K562 (cell line): ENCODE data around the gene MAP7D1. TPM values are rescaled to one million over a fixed set of nuclear protein-coding genes. Genes with fewer than 3 reads are reported as not detected.

ENCODE experiments used
- E2F4 ChIP-seq: sonication (generic); formaldehyde crosslinking; IDR thresholded peaks from 2 replicates; pipeline ENCODE4 v1.8.0; 2022; ENCODE audit warnings: mild to moderate bottlenecking, low read depth, missing genetic modification reagents
- FOXJ3 ChIP-seq: sonication (generic); formaldehyde crosslinking; IDR thresholded peaks from 2 replicates; pipeline ENCODE4 v1.4.0; 2020; ENCODE audit warnings: mild to moderate bottlenecking, missing genetic modification reagents
- GTF2B ChIP-seq: IDR thresholded peaks from 2 replicates; pipeline ENCODE4 v1.6.1; 2011; ENCODE audit not compliant: insufficient read length; ENCODE audit errors: extremely low read depth
- KDM2B ChIP-seq: fragments of 250-450 bp; sonication (Bioruptor Pico); IDR thresholded peaks from 2 replicates; pipeline ENCODE4 v1.8.0; 2021; ENCODE audit warnings: mild to moderate bottlenecking, moderate library complexity
- SIN3A ChIP-seq, 2 experiments: fragments of 150-350 bp in 1 of 2; IDR thresholded peaks; 2 replicates each; pipeline ENCODE4 v1.6.1; 2011 to 2016; ENCODE audit warnings: borderline replicate concordance in 2 of 2, low read depth in 2 of 2, low read length in 2 of 2, mild to moderate bottlenecking in 2 of 2, moderate library complexity in 2 of 2; ENCODE audit not compliant: control insufficient read depth in 1 of 2
- SLC30A9 ChIP-seq: fragments of 250-450 bp; sonication (Bioruptor Pico); IDR thresholded peaks from 2 replicates; pipeline ENCODE4 v1.8.0; 2022; ENCODE audit warnings: mild to moderate bottlenecking, moderate library complexity
- SMARCE1 ChIP-seq: fragments of 450-650 bp; IDR thresholded peaks from 2 replicates; pipeline ENCODE4 v1.7.1; 2016; ENCODE audit warnings: mild to moderate bottlenecking
- THAP12 ChIP-seq: fragments of 250-450 bp; sonication (Bioruptor Pico); IDR thresholded peaks from 2 replicates; pipeline ENCODE4 v1.9.0; 2021; ENCODE audit warnings: mild to moderate bottlenecking, inconsistent platforms
- THRAP3 ChIP-seq: fragments of 450-650 bp; IDR thresholded peaks from 2 replicates; pipeline ENCODE4 v1.6.1; 2016; ENCODE audit warnings: mild to moderate bottlenecking, inconsistent platforms, borderline replicate concordance
- TRIM28 ChIP-seq: fragments of 450-650 bp; IDR thresholded peaks from 2 replicates; pipeline ENCODE4 v1.6.1; 2017
- ZBTB43 ChIP-seq: sonication (generic); formaldehyde crosslinking; IDR thresholded peaks from 2 replicates; pipeline ENCODE4 v1.8.0; 2023; ENCODE audit warnings: mild to moderate bottlenecking, missing genetic modification reagents
- ZC3H11A ChIP-seq: IDR thresholded peaks from 2 replicates; pipeline ENCODE4 v1.6.1; 2012; ENCODE audit warnings: low read depth, low read length, improper control_type of control experiment
- ZNF174 ChIP-seq: fragments of 250-450 bp; sonication (Bioruptor Pico); IDR thresholded peaks from 2 replicates; pipeline ENCODE4 v1.4.0; 2020; ENCODE audit warnings: mild to moderate bottlenecking
- ZNF184 ChIP-seq: sonication (generic); formaldehyde crosslinking; IDR thresholded peaks from 2 replicates; pipeline ENCODE4 v1.5.0; 2020; ENCODE audit warnings: missing genetic modification reagents
- ZNF212 ChIP-seq: fragments of 450-650 bp; formaldehyde crosslinking; IDR thresholded peaks from 2 replicates; pipeline ENCODE4 v1.4.0; 2020; ENCODE audit warnings: mild to moderate bottlenecking
- ZNF280B ChIP-seq: fragments of 250-450 bp; sonication (Bioruptor Pico); IDR thresholded peaks from 2 replicates; pipeline ENCODE4 v1.5.1; 2021; ENCODE audit warnings: mild to moderate bottlenecking
- ZNF316 ChIP-seq: fragments of 450-650 bp; IDR thresholded peaks from 2 replicates; pipeline ENCODE4 v1.6.1; 2016
- ZNF354B ChIP-seq: fragments of 250-450 bp; sonication (Bioruptor Pico); IDR thresholded peaks from 2 replicates; pipeline ENCODE4 v1.4.0; 2020
- ZNF41 ChIP-seq: fragments of 250-450 bp; sonication (Bioruptor Pico); conservative IDR thresholded peaks from 2 replicates; pipeline ENCODE4 v1.4.0; 2020; ENCODE audit warnings: mild to moderate bottlenecking
- ZNF436 ChIP-seq: fragments of 250-450, 450-650 bp; sonication (Bioruptor Pico); formaldehyde crosslinking; IDR thresholded peaks from 2 replicates; pipeline ENCODE4 v1.7.0; 2020; ENCODE audit warnings: mild to moderate bottlenecking
- ZNF586 ChIP-seq: fragments of 450-650 bp; formaldehyde crosslinking; conservative IDR thresholded peaks from 2 replicates; pipeline ENCODE4 v1.4.0; 2020; ENCODE audit warnings: mild to moderate bottlenecking, moderate library complexity
- ZNF695 ChIP-seq: fragments of 450-650 bp; formaldehyde crosslinking; IDR thresholded peaks from 2 replicates; pipeline ENCODE4 v1.4.0; 2020; ENCODE audit warnings: mild to moderate bottlenecking, moderate library complexity
- ZNF707 ChIP-seq: fragments of 250-450 bp; sonication (Bioruptor Pico); conservative IDR thresholded peaks from 2 replicates; pipeline ENCODE4 v1.8.0; 2022; ENCODE audit warnings: inconsistent platforms, mild to moderate bottlenecking, moderate library complexity
- polyA plus RNA-seq, 8 experiments: library from polyadenylated mRNA; depleted of rRNA in 4 of 8; stranded (reverse) in 5 of 8; unstranded in 3 of 8; fragments of >200 nt; fragmentation: Nextera tagmentation in 2 of 8; fragmentation: Illumina TruSeq in 1 of 8; extraction: Ambion mirVana in 2 of 8; extraction: Trizol in 1 of 8; gene quantifications; 2 replicates each; pipeline versions ENCODE4 v1.2.1 to v1.2.3, GENCODE V29; 2011 to 2014; ENCODE audit warnings: inconsistent platforms in 1 of 8, missing spikeins in 1 of 8
- total RNA-seq, 7 experiments: library from RNA; depleted of rRNA in 6 of 7; stranded (reverse); fragments of >200 nt in 6 of 7; fragmentation: Illumina TruSeq in 2 of 7; extraction: Trizol in 2 of 7; gene quantifications; 2 replicates each; pipeline versions ENCODE4 v1.2.1 to v1.2.3, GENCODE V29; 2011 to 2021; ENCODE audit warnings: low replicate concordance in 1 of 7

Gene MAP7D1
- total and polyA plus RNA-seq, 9 of the 15 experiments (the other 6 are each of a cell fraction or from before 2014, with no cell fraction given) = 3.6 to 108 (median 34.5) TPM

- TF ChIP-seq THAP12 (CRISPR knock-in tag) = peak; percentile 46; the same call in 1 of the 2 replicates
- peak; percentile 75; the same call in 1 of the 2 replicates for TF ChIP-seq ZBTB43 (CRISPR knock-in tag)
- no peak for TF ChIP-seq ZNF280B (CRISPR knock-in tag)
- no peak for TF ChIP-seq ZNF354B (CRISPR knock-in tag)
- TF ChIP-seq ZNF316 = peak; percentile 16; the same call in 1 of the 2 replicates
- no peak for TF ChIP-seq ZNF436 (CRISPR knock-in tag)
- no peak for TF ChIP-seq E2F4 (CRISPR knock-in tag)
- TF ChIP-seq ZNF695 (CRISPR knock-in tag) = no peak
- peak; percentile 69 for TF ChIP-seq SMARCE1
- no peak; the same call in 1 of the 2 replicates for TF ChIP-seq ZC3H11A
- no peak for TF ChIP-seq FOXJ3
- TF ChIP-seq ZNF184 (CRISPR knock-in tag) = no peak
- TF ChIP-seq ZNF212 (CRISPR knock-in tag) = no peak
- TF ChIP-seq KDM2B = no peak
- TF ChIP-seq SIN3A (IDR thresholded peaks at IDR 0.05; ENCODE audit: borderline replicate concordance in 2 of 2, control insufficient read depth in 1 of 2, low read depth in 2 of 2, low read length in 2 of 2) = peak; percentile 24 to 66; a peak in 2 of 4 replicates
- TF ChIP-seq TRIM28 = peak; percentile 22; the same call in 1 of the 2 replicates
- no peak for TF ChIP-seq ZNF174 (CRISPR knock-in tag)
- TF ChIP-seq GTF2B = no peak
- no peak for TF ChIP-seq ZNF586 (CRISPR knock-in tag)
- no peak for TF ChIP-seq ZNF41 (CRISPR knock-in tag)
- TF ChIP-seq THRAP3 = no peak
- no peak for TF ChIP-seq SLC30A9 (CRISPR knock-in tag)
- no peak for TF ChIP-seq ZNF707 (CRISPR knock-in tag)
Observed at GRCh38 chr1:36224537-36225282, 68.8 kb downstream of the MAP7D1 start (continued).
